HepG2 (cell line): ENCODE results near the gene UTS2R. TPM values are rescaled to one million over a fixed set of nuclear protein-coding genes. Genes with fewer than 3 reads are reported as not detected.

Source experiments
- ATF6 ChIP-seq: sonication (generic); formaldehyde crosslinking; conservative IDR thresholded peaks from 2 replicates; pipeline ENCODE4 v1.4.0; 2020; ENCODE audit warnings: missing genetic modification reagents
- ATM ChIP-seq: fragments of 450-650 bp; IDR thresholded peaks from 2 replicates; pipeline ENCODE4 v1.7.1; 2017; ENCODE audit warnings: mild to moderate bottlenecking, borderline replicate concordance
- BATF2 ChIP-seq: sonication (generic); formaldehyde crosslinking; IDR thresholded peaks from 2 replicates; pipeline ENCODE4 v1.8.0; 2022; ENCODE audit warnings: mild to moderate bottlenecking, missing genetic modification reagents, moderate library complexity
- BRF2 ChIP-seq: sonication (generic); formaldehyde crosslinking; IDR thresholded peaks from 2 replicates; pipeline ENCODE4 v1.8.1; 2022; ENCODE audit warnings: mild to moderate bottlenecking, missing genetic modification reagents
- CENPBD1 ChIP-seq: sonication (generic); formaldehyde crosslinking; IDR thresholded peaks from 2 replicates; pipeline ENCODE4 v1.8.0; 2022; ENCODE audit warnings: missing genetic modification reagents, low read depth, mild to moderate bottlenecking, borderline replicate concordance
- FOXO1 ChIP-seq: sonication (generic); formaldehyde crosslinking; IDR thresholded peaks from 2 replicates; pipeline ENCODE4 v1.4.0; 2020; ENCODE audit warnings: missing genetic modification reagents
- GTF2F1 ChIP-seq: fragments of 150-350 bp; IDR thresholded peaks from 2 replicates; pipeline ENCODE4 v1.6.1; 2014; ENCODE audit warnings: low read length
- KDM6A ChIP-seq: IDR thresholded peaks from 2 replicates; pipeline ENCODE4 v1.6.1; 2016; ENCODE audit warnings: low read depth
- MED8 ChIP-seq: sonication (generic); formaldehyde crosslinking; IDR thresholded peaks from 2 replicates; pipeline ENCODE4 v1.8.1; 2023; ENCODE audit warnings: mild to moderate bottlenecking, missing genetic modification reagents; ENCODE audit not compliant: insufficient replicate concordance
- NKX3-1 ChIP-seq: sonication (generic); formaldehyde crosslinking; IDR thresholded peaks from 2 replicates; pipeline ENCODE4 v1.5.0; 2020; ENCODE audit warnings: missing genetic modification reagents
- REL ChIP-seq: sonication (generic); formaldehyde crosslinking; conservative IDR thresholded peaks from 2 replicates; pipeline ENCODE4 v1.8.0; 2022; ENCODE audit warnings: mild to moderate bottlenecking, missing genetic modification reagents, moderate library complexity
- RFX1 ChIP-seq: fragments of 450-650 bp; IDR thresholded peaks from 2 replicates; pipeline ENCODE4 v1.6.1; 2017
- SYNCRIP ChIP-seq: fragments of 200-400 bp; formaldehyde crosslinking; IDR thresholded peaks from 2 replicates; pipeline ENCODE4 v1.6.1; 2018; ENCODE audit warnings: mild to moderate bottlenecking, low read depth, low read length; ENCODE audit not compliant: insufficient read depth
- TIGD3 ChIP-seq: sonication (generic); formaldehyde crosslinking; IDR thresholded peaks from 2 replicates; pipeline ENCODE4 v1.5.1; 2020; ENCODE audit warnings: mild to moderate bottlenecking, missing genetic modification reagents, borderline replicate concordance
- ZBTB37 ChIP-seq: sonication (generic); formaldehyde crosslinking; IDR thresholded peaks from 2 replicates; pipeline ENCODE4 v1.4.0; 2020; ENCODE audit warnings: mild to moderate bottlenecking, missing genetic modification reagents
- ZFP37 ChIP-seq: sonication (generic); formaldehyde crosslinking; IDR thresholded peaks from 2 replicates; pipeline ENCODE4 v1.4.0; 2020; ENCODE audit warnings: missing genetic modification reagents, borderline replicate concordance
- ZKSCAN8 ChIP-seq: IDR thresholded peaks from 2 replicates; pipeline ENCODE4 v1.6.1; 2016; ENCODE audit warnings: borderline replicate concordance, missing genetic modification reagents, missing compliant biosample characterization
- ZNF446 ChIP-seq: sonication (generic); formaldehyde crosslinking; IDR thresholded peaks from 2 replicates; pipeline ENCODE4 v1.5.0; 2020; ENCODE audit warnings: mild to moderate bottlenecking, missing genetic modification reagents
- ZNF567 ChIP-seq: sonication (generic); formaldehyde crosslinking; IDR thresholded peaks from 2 replicates; pipeline ENCODE4 v1.8.1; 2023; ENCODE audit warnings: mild to moderate bottlenecking, missing genetic modification reagents, borderline replicate concordance
- ZNF652 ChIP-seq: IDR thresholded peaks from 2 replicates; pipeline ENCODE4 v1.6.1; 2016; ENCODE audit warnings: low read depth, borderline replicate concordance
- ZNF746 ChIP-seq: sonication (generic); formaldehyde crosslinking; IDR thresholded peaks from 2 replicates; pipeline ENCODE4 v1.8.0; 2022; ENCODE audit warnings: mild to moderate bottlenecking, missing genetic modification reagents
- ZNF780A ChIP-seq: sonication (generic); formaldehyde crosslinking; IDR thresholded peaks from 2 replicates; pipeline ENCODE4 v1.8.0; 2022; ENCODE audit warnings: mild to moderate bottlenecking, missing genetic modification reagents, moderate library complexity
- polyA plus RNA-seq, 8 experiments: library from polyadenylated mRNA; depleted of rRNA in 3 of 8; stranded (reverse) in 7 of 8; unstranded in 1 of 8; fragments of >200 nt; fragmentation: Illumina TruSeq in 4 of 8; extraction: Trizol in 4 of 8; gene quantifications; 2 replicates each; pipeline versions ENCODE4 v1.2.1 to v1.2.3, GENCODE V29; 2011 to 2016; ENCODE audit warnings: low read depth in 4 of 8, missing spikeins in 1 of 8, mixed read lengths in 1 of 8; ENCODE audit not compliant: insufficient read depth in 1 of 8
- total RNA-seq, 5 experiments: library from RNA; depleted of rRNA; stranded (reverse); fragments of >200 nt; fragmentation: Illumina TruSeq; extraction: Trizol; gene quantifications; 2 replicates each; pipeline ENCODE4 v1.2.3, GENCODE V29; 2016; ENCODE audit warnings: low read depth in 1 of 5

Gene UTS2R
- total and polyA plus RNA-seq, 2 of the 13 experiments (the other 11 are each of a cell fraction or from before 2014, with no cell fraction given), result 0.13 to 0.15 TPM

- 0 out of 2 replicates have a peak, but pooled peaks have one; percentile 51 for TF ChIP-seq BRF2
- TF ChIP-seq ZNF567 (CRISPR knock-in tag), result 0 out of 2 replicates have a peak, but pooled peaks have one; percentile 94
- no peak for TF ChIP-seq KDM6A (CRISPR knock-in tag)
- peak; percentile 85; the same call in 1 of the 2 replicates for TF ChIP-seq TIGD3 (CRISPR knock-in tag)
- TF ChIP-seq BATF2 (CRISPR knock-in tag), result peak; percentile 70
- peak; percentile 41 for TF ChIP-seq MED8
- peak; percentile 62; the same call in 1 of the 2 replicates for TF ChIP-seq FOXO1 (CRISPR knock-in tag)
- TF ChIP-seq ZNF746, result peak; percentile 92
- no peak for TF ChIP-seq SYNCRIP
- 0 out of 2 replicates have a peak, but pooled peaks have one; percentile 45 for TF ChIP-seq ZNF652 (CRISPR knock-in tag)
- peak; percentile 75; the same call in 1 of the 2 replicates for TF ChIP-seq ZBTB37 (CRISPR knock-in tag)
- TF ChIP-seq GTF2F1, result 0 out of 2 replicates have a peak, but pooled peaks have one; percentile 20
- TF ChIP-seq ZNF780A (CRISPR knock-in tag), result no peak; the same call in 1 of the 2 replicates
- peak; percentile 88; the same call in 1 of the 2 replicates for TF ChIP-seq ATF6
- peak; percentile 92; the same call in 1 of the 2 replicates for TF ChIP-seq CENPBD1 (CRISPR knock-in tag)
- TF ChIP-seq ZFP37 (CRISPR knock-in tag), result peak; percentile 98
- TF ChIP-seq ZKSCAN8, result peak; percentile 53; the same call in 1 of the 2 replicates
- TF ChIP-seq NKX3-1, result peak; percentile 97
- peak; percentile 82; the same call in 1 of the 2 replicates for TF ChIP-seq REL (CRISPR knock-in tag)
- TF ChIP-seq RFX1, result no peak
- peak; percentile 79; the same call in 1 of the 2 replicates for TF ChIP-seq ZNF446
- no peak for TF ChIP-seq ATM
Measured at GRCh38 chr17:82370471-82371332, 863 bp upstream of the UTS2R start (continued).
